DOHH2 (cell line): ENCODE results near the gene METAP1D.

Experiments used
- CTCF ChIP-seq: fragments of 200-600 bp; sonication (generic); IDR thresholded peaks from one replicate; pipeline ENCODE4 v1.5.1; 2014; ENCODE audit warnings: antibody characterized with exemption, mild to moderate bottlenecking, low read depth, low read length; ENCODE audit not compliant: poor library complexity, severe bottlenecking
- EZH2phosphoT487 ChIP-seq: fragments of 200-600 bp; sonication (generic); IDR thresholded peaks from 2 replicates; pipeline ENCODE4 v1.6.1; 2017; ENCODE audit warnings: borderline replicate concordance, mild to moderate bottlenecking, antibody characterized with exemption, low read length, moderate library complexity, mixed read lengths

GRCh38 chr2:172046866-172047565 is 47.3 kb downstream of the METAP1D start:
- no peak for TF ChIP-seq CTCF
- TF ChIP-seq EZH2phosphoT487 = no peak
